Tibial nerve (tissue), 4 donors: ENCODE measurements around the gene GSTT2B. TPM values are rescaled to one million over a fixed set of nuclear protein-coding genes. Genes with fewer than 3 reads are reported as not detected.
"Not testable (repeated sequence)": the region's sequence is repeated elsewhere in the genome, so short reads cannot be mapped to it uniquely, and the experiment has no call there.

Experiments
- DNase-seq, 2 donors: peaks; one replicate each; pipeline ENCODE4 v3.0.0-alpha.2; 2019; ENCODE audit warnings: low spot score in 2 of 2
- H3K27ac ChIP-seq, 4 donors: fragments of 200-600 bp; sonication (generic) in 3 of 4; one replicate each; pipeline ENCODE4 v1.5.1; 2017 to 2019; ENCODE audit warnings: mild to moderate bottlenecking in 1 of 4
- H3K27me3 ChIP-seq, 2 donors: fragments of 200-600 bp; sonication (generic) in 1 of 2; one replicate each; pipeline versions ENCODE4 v1.5.1 to v1.6.0; 2017 to 2019
- H3K36me3 ChIP-seq, 3 donors: fragments of 200-600 bp; sonication (generic); one replicate each; pipeline ENCODE4 v1.5.1; 2018 to 2019
- H3K4me1 ChIP-seq, 4 donors: fragments of 200-600 bp; sonication (generic) in 3 of 4; one replicate each; pipeline ENCODE4 v1.5.1; 2017 to 2019
- H3K4me3 ChIP-seq, 4 donors: fragments of 200-600 bp; sonication (generic) in 3 of 4; one replicate each; pipeline ENCODE4 v1.5.1; 2017 to 2019; ENCODE audit warnings: mild to moderate bottlenecking in 1 of 4, moderate library complexity in 1 of 4
- H3K9me3 ChIP-seq, 4 donors: fragments of 200-600 bp; sonication (generic) in 3 of 4; one replicate each; pipeline ENCODE4 v1.5.1; 2017 to 2019
- EP300 ChIP-seq, 2 donors: sonication (generic); formaldehyde crosslinking; IDR thresholded peaks; one replicate each; pipeline ENCODE4 v1.6.1; 2017; ENCODE audit warnings: antibody characterized with exemption in 2 of 2, mild to moderate bottlenecking in 1 of 2
- POLR2A ChIP-seq, 2 donors: fragments of 450-650 bp; IDR thresholded peaks; one replicate each; pipeline ENCODE4 v1.6.1; 2017; ENCODE audit warnings: antibody characterized with exemption in 2 of 2, mild to moderate bottlenecking in 2 of 2, moderate library complexity in 2 of 2
- WGBS, 2 donors: methylation state at CpG; one replicate each; pipeline ENCODE4 v1.1.5; 2018; 5-methylcytosine and 5-hydroxymethylcytosine counted together
- total RNA-seq, 4 donors: library from RNA; depleted of rRNA; stranded (reverse); fragments of >200 nt; gene quantifications; one replicate each; pipeline ENCODE4 v1.1.0, GENCODE V29; 2016
- TF ChIP-seq, protein P1 (sequence below), 5 experiments: fragments of 200-600 bp in 3 of 5; fragments of 450-650 bp in 2 of 5; sonication (generic) in 3 of 5; IDR thresholded peaks; one replicate each; pipeline ENCODE4 v1.5.1; 2016 to 2019; ENCODE audit warnings: antibody characterized with exemption in 5 of 5, mild to moderate bottlenecking in 3 of 5, moderate library complexity in 2 of 5

Gene GSTT2B
- total RNA-seq, 4 donors from 2014 or later = 0.66 to 17.8 (median 8.7) TPM

DNA sequence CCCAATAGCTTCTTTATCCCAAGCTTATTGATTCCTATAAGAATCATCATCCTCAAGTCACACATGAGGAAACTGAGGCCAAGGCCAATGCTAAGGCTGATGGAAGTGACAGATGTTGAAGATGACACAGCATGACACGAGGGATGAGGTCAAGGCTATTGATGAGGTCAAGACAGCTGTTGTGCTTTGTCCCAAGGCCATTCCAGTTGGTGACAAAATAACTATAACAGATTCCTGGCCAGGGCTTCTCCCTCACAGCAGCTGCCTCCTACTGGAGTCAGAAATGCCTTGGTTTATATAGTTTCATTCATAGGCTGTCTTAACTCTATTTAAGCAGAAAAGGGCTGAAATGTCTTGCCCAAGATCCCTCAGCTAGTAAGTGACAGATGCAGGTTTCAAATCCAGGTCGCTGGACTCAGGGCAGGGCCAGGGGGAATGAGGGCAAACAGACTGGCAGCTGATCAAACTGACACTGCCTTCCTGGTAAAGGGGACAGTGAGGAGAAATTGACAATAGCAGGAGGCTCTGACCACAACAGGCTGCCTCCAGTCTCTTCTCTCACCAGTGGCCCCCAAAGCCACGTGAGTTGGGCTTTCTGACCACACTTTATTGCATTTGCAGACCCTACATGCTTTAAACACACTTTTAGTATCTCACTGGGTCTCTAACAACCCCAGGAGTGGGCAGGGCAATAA lies 50.4 kb downstream of the GSTT2B start:
- Histone ChIP-seq H3K4me3 (no peak overlapping the region), H3K27ac (no peak overlapping the region), H3K9me3 (no peaks in the 10 kb centered on the region), H3K4me1 (peaks cover 0 to 21% (median 4%) of the 10 kb centered on the region in 4 donors), H3K36me3 (no peaks in the 10 kb centered on the region), H3K27me3 (no peaks in the 10 kb centered on the region)
- DNase-seq = no peak
- TF ChIP-seq POLR2A (IDR thresholded peaks at IDR 0.05) (no peak), EP300 (IDR thresholded peaks at IDR 0.05) (no peak)
- 84 to 87% methylated on average over 3 of the region's 3 CpGs for WGBS, 2 donors

DNA sequence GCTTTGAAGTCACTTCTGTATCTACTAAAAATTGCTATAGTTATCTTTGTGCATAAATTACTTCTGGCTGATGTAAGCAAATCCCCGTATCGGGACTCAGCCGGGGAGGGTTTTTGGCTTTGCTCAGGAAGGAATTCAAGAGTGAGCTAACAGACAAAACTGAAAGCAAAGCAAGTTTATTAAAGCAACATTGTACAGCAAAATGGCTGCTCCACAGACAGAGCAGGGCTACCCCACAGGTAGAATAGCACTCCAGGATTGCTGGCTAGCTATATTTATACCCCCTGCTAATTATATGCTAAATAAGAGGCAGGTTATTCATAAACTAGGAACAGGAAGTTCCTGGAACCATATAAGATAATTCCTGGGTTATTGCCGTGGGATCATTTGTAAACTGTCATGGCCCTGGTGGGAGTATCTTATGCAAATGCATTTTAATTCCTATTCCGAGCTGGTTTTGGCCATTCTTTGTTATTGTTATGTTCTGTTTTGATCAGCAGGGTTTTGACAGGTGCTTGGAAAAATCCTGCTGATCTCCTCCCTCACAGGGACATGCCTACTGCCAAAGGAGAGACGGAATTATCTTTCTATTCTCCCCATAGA lies 51.6 kb downstream of the GSTT2B start:
- no peaks in the 10 kb centered on the region for H3K36me3 ChIP-seq

DNA sequence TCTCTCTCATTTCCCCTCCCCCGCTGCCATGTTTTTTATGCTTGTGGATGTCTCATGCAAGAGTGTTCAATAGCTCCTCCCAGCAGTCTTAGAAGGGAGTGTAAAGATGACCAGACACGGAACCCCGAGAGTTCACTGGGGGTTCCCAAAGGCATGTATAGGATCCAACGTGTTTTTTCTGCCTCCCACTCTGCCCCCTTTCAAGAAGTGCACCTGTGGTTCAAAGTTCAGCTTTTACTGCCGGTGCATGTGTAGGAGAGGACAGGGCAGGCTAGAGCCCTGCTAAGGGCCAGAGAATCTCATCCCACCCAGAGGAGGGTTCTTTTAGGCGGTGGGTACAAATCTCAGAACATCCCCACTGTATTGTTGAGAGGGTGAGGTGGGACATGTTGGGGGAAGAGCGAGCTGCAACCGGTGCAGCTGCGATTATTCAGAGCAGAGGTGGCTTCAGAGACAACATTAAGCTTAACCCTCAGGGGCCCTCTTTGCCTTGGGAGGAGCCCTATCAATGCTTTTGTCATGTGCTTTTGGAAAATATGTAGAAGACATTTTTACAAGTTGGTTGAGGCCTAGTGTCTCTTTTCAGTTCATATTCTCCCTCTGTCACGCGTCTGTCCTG lies 52.3 kb downstream of the GSTT2B start:
- Histone ChIP-seq H3K27me3 (no peaks in the 10 kb centered on the region), H3K9me3 (no peaks in the 10 kb centered on the region), H3K27ac (no peak overlapping the region), H3K4me1 (peaks cover 0 to 14% (median 4%) of the 10 kb centered on the region in 4 donors), H3K36me3 (no peaks in the 10 kb centered on the region), H3K4me3 (no peak overlapping the region)
- TF ChIP-seq POLR2A (IDR thresholded peaks at IDR 0.05) = no peak
- no peak for TF ChIP-seq EP300 (IDR thresholded peaks at IDR 0.05)
- TF ChIP-seq, protein P1, sequence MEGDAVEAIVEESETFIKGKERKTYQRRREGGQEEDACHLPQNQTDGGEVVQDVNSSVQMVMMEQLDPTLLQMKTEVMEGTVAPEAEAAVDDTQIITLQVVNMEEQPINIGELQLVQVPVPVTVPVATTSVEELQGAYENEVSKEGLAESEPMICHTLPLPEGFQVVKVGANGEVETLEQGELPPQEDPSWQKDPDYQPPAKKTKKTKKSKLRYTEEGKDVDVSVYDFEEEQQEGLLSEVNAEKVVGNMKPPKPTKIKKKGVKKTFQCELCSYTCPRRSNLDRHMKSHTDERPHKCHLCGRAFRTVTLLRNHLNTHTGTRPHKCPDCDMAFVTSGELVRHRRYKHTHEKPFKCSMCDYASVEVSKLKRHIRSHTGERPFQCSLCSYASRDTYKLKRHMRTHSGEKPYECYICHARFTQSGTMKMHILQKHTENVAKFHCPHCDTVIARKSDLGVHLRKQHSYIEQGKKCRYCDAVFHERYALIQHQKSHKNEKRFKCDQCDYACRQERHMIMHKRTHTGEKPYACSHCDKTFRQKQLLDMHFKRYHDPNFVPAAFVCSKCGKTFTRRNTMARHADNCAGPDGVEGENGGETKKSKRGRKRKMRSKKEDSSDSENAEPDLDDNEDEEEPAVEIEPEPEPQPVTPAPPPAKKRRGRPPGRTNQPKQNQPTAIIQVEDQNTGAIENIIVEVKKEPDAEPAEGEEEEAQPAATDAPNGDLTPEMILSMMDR (IDR thresholded peaks at IDR 0.05) = no peak
- 64 to 79% methylated on average over 11 of the region's 11 CpGs for WGBS, 2 donors
- no peak for DNase-seq

More for the DNA sequence above, 51.6 kb downstream of the GSTT2B start:
- no peaks in the 10 kb centered on the region for H3K9me3 ChIP-seq
- H3K27ac ChIP-seq = no peak overlapping the region
- DNase-seq = no peak
- no peak overlapping the region for H3K4me3 ChIP-seq
- peaks cover 0 to 19% (median 4%) of the 10 kb centered on the region in 4 donors for H3K4me1 ChIP-seq
- 40 to 45% methylated on average over 6 of the region's 6 CpGs for WGBS, 2 donors
- no peaks in the 10 kb centered on the region for H3K27me3 ChIP-seq
- TF ChIP-seq, protein P1 (IDR thresholded peaks at IDR 0.05) = no peak
- no peak for TF ChIP-seq EP300 (IDR thresholded peaks at IDR 0.05)
- no peak for TF ChIP-seq POLR2A (IDR thresholded peaks at IDR 0.05)

DNA sequence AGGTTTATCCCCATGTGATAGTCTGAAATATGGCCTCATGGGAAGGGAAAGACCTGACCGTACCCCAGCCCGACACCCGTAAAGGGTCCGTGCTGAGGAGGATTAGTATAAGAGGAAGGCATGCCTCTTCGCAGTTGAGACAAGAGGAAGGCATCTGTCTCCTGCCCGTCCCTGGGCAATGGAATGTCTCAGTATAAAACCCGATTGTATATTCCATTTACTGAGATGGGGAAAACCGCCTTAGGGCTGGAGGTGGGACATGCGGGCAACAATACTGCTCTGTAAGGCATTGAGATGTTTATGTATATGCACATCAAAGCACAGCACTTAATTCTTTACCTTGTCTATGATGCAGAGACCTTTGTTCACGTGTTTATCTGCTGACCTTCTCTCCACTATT lies 53.6 kb downstream of the GSTT2B start:
- H3K4me1 ChIP-seq, H3K4me3 ChIP-seq, H3K27ac ChIP-seq, H3K27me3 ChIP-seq, H3K9me3 ChIP-seq, H3K36me3 ChIP-seq, DNase-seq: not testable (repeated sequence)
- 36 to 47% methylated on average over 6 to 10 of the region's 10 CpGs for WGBS, 2 donors

Other genes starting within 250 kb of the GSTT2B start
- 1 to 10 TPM; 4.1 to 7.4 (median 6.0) TPM for gene ZNF70, start 210.1 kb downstream of the GSTT2B start, total RNA-seq
- gene VPREB3, start 206.8 kb downstream of the GSTT2B start, total RNA-seq = not detected
- under 1 TPM in 1 of 4 donors, not detected in 3; 0.44 TPM for gene C22orf15, start 198.2 kb downstream of the GSTT2B start, total RNA-seq
- 10 to 100 TPM in 1 of 4 donors, 1 to 10 TPM in 2, not detected in 1; 3.7 to 14.0 (median 9.6) TPM for gene CHCHD10, start 193.2 kb downstream of the GSTT2B start, total RNA-seq
- 1 to 10 TPM; 4.5 to 7.3 (median 5.6) TPM for gene MMP11, start 188.3 kb downstream of the GSTT2B start, total RNA-seq
- gene SMARCB1, start 174.2 kb downstream of the GSTT2B start, total RNA-seq = 10 to 100 TPM; 31.5 to 53.4 (median 43.8) TPM
- gene DERL3, start 122.2 kb downstream of the GSTT2B start, total RNA-seq = 1 to 10 TPM in 1 of 4 donors, under 1 TPM in 1, not detected in 2; 0.60 to 2.3 TPM
- gene SLC2A11, start 103.3 kb downstream of the GSTT2B start, total RNA-seq = 10 to 100 TPM in 3 of 4 donors, 1 to 10 TPM in 1; 6.9 to 28.9 (median 13.4) TPM
- gene MIF, start 66.8 kb downstream of the GSTT2B start, total RNA-seq = 100 to 1,000 TPM; 160 to 481 (median 281) TPM
- 1 to 10 TPM in 3 of 4 donors, not detected in 1; 2.4 to 4.6 (median 3.3) TPM for gene DDTL, start 5.7 kb upstream of the GSTT2B start, total RNA-seq
- gene DDT, start 13.2 kb upstream of the GSTT2B start, total RNA-seq = 100 to 1,000 TPM; 121 to 167 (median 131) TPM
- under 1 TPM in 2 of 4 donors, not detected in 2; 0.39 to 0.66 TPM for gene GSTT2, start 18.9 kb upstream of the GSTT2B start, total RNA-seq
- not detected for gene GSTT4, start 44.3 kb upstream of the GSTT2B start, total RNA-seq
- 10 to 100 TPM; 55.5 to 75.0 (median 63.8) TPM for gene CABIN1, start 50.1 kb upstream of the GSTT2B start, total RNA-seq
- gene SUSD2, start 220.3 kb upstream of the GSTT2B start, total RNA-seq = 1 to 10 TPM; 9.0 to 9.6 (median 9.4) TPM